Activated CD4-positive, alpha-beta T cell treated with anti-CD3 and anti-CD28 coated beads, Interleukin-2, amount 10 ng/mL, durations not matched to agents 24 days and 14 days (primary cell): ENCODE data around the gene RPN2. TPM values are rescaled to one million over a fixed set of nuclear protein-coding genes. Genes with fewer than 3 reads are reported as not detected.

Source experiments
- DNase-seq: peaks from one replicate; pipeline ENCODE4 v3.0.0; 2022
- H3K27ac Mint-ChIP-seq: one replicate; pipeline ENCODE4 v1.8.0; 2022; ENCODE audit warnings: mild to moderate bottlenecking, mixed read lengths
- H3K27me3 Mint-ChIP-seq: one replicate; pipeline ENCODE4 v1.8.0; 2022; ENCODE audit warnings: mixed read lengths
- H3K36me3 Mint-ChIP-seq: one replicate; pipeline ENCODE4 v1.8.0; 2022; ENCODE audit warnings: low read depth, mild to moderate bottlenecking, mixed read lengths
- H3K4me1 Mint-ChIP-seq: one replicate; pipeline ENCODE4 v1.8.0; 2021; ENCODE audit warnings: mixed read lengths
- H3K4me3 Mint-ChIP-seq: one replicate; pipeline ENCODE4 v1.8.0; 2022; ENCODE audit warnings: mild to moderate bottlenecking, moderate library complexity, mixed read lengths
- H3K9me3 Mint-ChIP-seq: one replicate; pipeline ENCODE4 v1.8.0; 2021; ENCODE audit warnings: mixed read lengths
- intact Hi-C: fragments of 100-400 bp; cut with micrococcal nuclease; formaldehyde crosslinking; loops from one replicate; pipeline ENCODE4 v1.15.1; 2023
- total RNA-seq: library from RNA; stranded (reverse); gene quantifications from 2 replicates; pipeline ENCODE4 v1.2.3, GENCODE V29; 2022

RPN2 gene
- total RNA-seq, 1 donor from 2014 or later: 213 TPM

- H3K27ac Mint-ChIP-seq: no peak overlapping the region
- no peak for DNase-seq
- intact Hi-C loops: no loop called here
- peaks cover 3% of the 10 kb centered on the region for H3K4me1 Mint-ChIP-seq
- no peak overlapping the region for H3K4me3 Mint-ChIP-seq
- H3K9me3 Mint-ChIP-seq: no peaks in the 10 kb centered on the region
- H3K36me3 Mint-ChIP-seq: peaks cover 56% of the 10 kb centered on the region
- no peaks in the 10 kb centered on the region for H3K27me3 Mint-ChIP-seq
Observed at GRCh38 chr20:37209661-37210314, 30.7 kb downstream of the RPN2 start.

- no peaks in the 10 kb centered on the region for H3K27me3 Mint-ChIP-seq
- no peak overlapping the region for H3K4me3 Mint-ChIP-seq
- no peak for DNase-seq
- peaks cover 51% of the 10 kb centered on the region for H3K36me3 Mint-ChIP-seq
- no peak overlapping the region for H3K27ac Mint-ChIP-seq
- intact Hi-C loops: no loop called here
- H3K4me1 Mint-ChIP-seq: peaks cover 6% of the 10 kb centered on the region
- no peaks in the 10 kb centered on the region for H3K9me3 Mint-ChIP-seq
Observed at GRCh38 chr20:37218441-37218840, 39.3 kb downstream of the RPN2 start.

- H3K4me1 Mint-ChIP-seq: peaks cover 6% of the 10 kb centered on the region
- no peak overlapping the region for H3K4me3 Mint-ChIP-seq
- intact Hi-C loops: no loop called here
- H3K9me3 Mint-ChIP-seq: no peaks in the 10 kb centered on the region
- no peak overlapping the region for H3K27ac Mint-ChIP-seq
- no peak for DNase-seq
- H3K36me3 Mint-ChIP-seq: peaks cover 51% of the 10 kb centered on the region
- H3K27me3 Mint-ChIP-seq: no peaks in the 10 kb centered on the region
Observed at GRCh38 chr20:37218976-37219375, 39.8 kb downstream of the RPN2 start.

- DNase-seq: no peak
- intact Hi-C loops: no loop called here
- no peaks in the 10 kb centered on the region for H3K9me3 Mint-ChIP-seq
- H3K36me3 Mint-ChIP-seq: peaks cover 54% of the 10 kb centered on the region
- H3K27me3 Mint-ChIP-seq: no peaks in the 10 kb centered on the region
- H3K4me3 Mint-ChIP-seq: no peak overlapping the region
- no peak overlapping the region for H3K27ac Mint-ChIP-seq
- peaks cover 3% of the 10 kb centered on the region for H3K4me1 Mint-ChIP-seq
Observed at GRCh38 chr20:37219751-37220668, 40.9 kb downstream of the RPN2 start.

GRCh38 chr20:37220731-37221130, 41.6 kb downstream of the RPN2 start:
- Mint-ChIP-seq H3K4me3 (no peak overlapping the region), H3K4me1 (peaks cover 1% of the 10 kb centered on the region), H3K27me3 (no peaks in the 10 kb centered on the region), H3K36me3 (peaks cover 57% of the 10 kb centered on the region), H3K27ac (no peak overlapping the region), H3K9me3 (no peaks in the 10 kb centered on the region)
- DNase-seq: no peak
- intact Hi-C loops: no loop called here

- Mint-ChIP-seq H3K4me3 (no peak overlapping the region), H3K27me3 (no peaks in the 10 kb centered on the region), H3K27ac (no peak overlapping the region), H3K4me1 (peaks cover 1% of the 10 kb centered on the region), H3K36me3 (peaks cover 60% of the 10 kb centered on the region), H3K9me3 (no peaks in the 10 kb centered on the region)
- intact Hi-C loops: no loop called here
- DNase-seq: no peak
Observed at GRCh38 chr20:37222086-37222485, 43.0 kb downstream of the RPN2 start.

DNA sequence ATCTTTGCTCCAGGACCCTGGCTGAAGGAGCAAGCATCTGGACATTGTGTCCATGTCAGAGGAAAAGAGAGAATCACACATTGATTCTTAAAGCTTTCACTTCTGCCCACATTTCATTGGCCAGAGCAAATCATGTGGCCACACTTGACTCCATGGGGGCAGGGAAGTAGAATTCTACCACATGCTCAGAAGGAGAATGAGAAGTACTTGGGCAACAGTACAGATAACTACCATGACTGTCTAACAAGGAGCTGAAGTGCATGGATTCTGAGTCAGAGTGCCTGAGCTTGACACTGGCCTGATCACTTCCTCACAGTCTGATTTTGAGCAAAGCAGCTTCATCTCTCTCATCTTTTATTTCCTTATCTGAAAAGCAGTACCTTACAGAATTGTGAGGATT, 43.9 kb downstream of the RPN2 start:
- no peak for DNase-seq
- Mint-ChIP-seq H3K27me3 (no peaks in the 10 kb centered on the region), H3K4me3 (no peak overlapping the region), H3K4me1 (peaks cover 1% of the 10 kb centered on the region), H3K36me3 (peaks cover 67% of the 10 kb centered on the region), H3K27ac (peak overlapping the region; percentile 11), H3K9me3 (no peaks in the 10 kb centered on the region)
- intact Hi-C loops: no loop called here

DNA sequence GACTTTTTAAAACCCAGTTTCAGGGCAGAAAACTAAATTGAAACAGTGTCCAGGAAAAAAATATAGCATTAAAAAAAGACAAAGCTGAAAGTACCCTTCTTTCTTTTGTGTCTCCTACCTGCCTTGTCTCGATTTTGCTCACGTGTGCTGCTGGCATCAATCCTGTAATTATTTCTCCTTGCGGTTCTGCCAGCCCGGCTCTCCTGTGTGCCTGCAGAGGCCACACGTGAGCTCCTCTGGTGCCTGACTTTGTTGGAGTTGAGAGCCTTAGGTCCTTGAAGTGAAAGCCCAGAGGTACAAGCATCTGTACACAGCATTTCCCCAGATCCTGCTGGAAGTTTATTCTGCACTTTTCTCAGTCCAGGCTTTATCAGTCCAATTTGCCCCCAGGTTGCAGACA, 46.0 kb downstream of the RPN2 start:
- H3K36me3 Mint-ChIP-seq: peaks cover 68% of the 10 kb centered on the region

DNA sequence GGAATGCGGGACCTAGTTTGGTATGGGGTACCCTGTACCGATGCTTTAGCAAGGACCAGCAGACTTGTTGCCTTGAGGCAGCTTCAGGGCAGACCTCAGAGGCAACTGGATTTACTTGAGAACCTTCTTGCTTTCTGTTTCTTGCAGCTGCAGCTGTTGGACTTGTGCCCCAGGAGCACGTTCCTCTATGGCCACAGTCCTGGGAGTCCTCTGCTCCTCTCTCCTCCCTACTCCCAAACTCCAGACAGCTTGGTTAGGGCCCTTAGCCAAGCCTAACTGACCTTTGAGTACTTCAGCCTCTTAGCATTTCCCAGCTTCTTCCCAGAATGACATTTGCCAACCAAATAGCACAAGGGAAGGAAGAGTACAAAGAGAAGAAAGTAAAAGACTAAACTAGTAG, 47.8 kb downstream of the RPN2 start:
- Mint-ChIP-seq H3K27ac (no peak overlapping the region), H3K4me1 (no peaks in the 10 kb centered on the region), H3K4me3 (no peak overlapping the region), H3K9me3 (no peaks in the 10 kb centered on the region), H3K36me3 (peaks cover 78% of the 10 kb centered on the region), H3K27me3 (no peaks in the 10 kb centered on the region)
- intact Hi-C loops: no loop called here
- DNase-seq: no peak

More for the DNA sequence above, 46.0 kb downstream of the RPN2 start:
- no peak for DNase-seq
- Mint-ChIP-seq H3K4me1 (no peaks in the 10 kb centered on the region), H3K4me3 (no peak overlapping the region), H3K27me3 (no peaks in the 10 kb centered on the region), H3K27ac (peak overlapping the region; percentile 18), H3K9me3 (no peaks in the 10 kb centered on the region)
- intact Hi-C loops: no loop called here

DNA sequence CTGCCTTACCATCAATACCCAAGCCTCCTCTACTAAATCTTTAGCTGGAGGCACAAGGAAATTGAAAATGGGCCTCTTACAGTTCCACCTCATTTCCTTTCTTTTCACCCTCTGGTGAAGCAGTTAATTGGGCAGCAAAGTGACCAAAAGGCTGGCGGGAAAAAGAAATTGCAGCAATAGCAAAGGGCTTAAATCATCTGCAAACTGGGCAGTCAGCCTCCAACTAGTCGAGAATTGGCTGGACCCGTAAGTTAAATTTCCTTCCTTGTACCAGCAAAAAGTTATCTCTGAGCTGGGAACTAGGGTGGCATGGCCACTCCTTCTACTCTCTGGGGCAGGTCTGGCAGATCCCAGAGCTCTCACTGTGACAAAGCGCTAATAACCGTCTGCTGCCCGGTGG, 49.0 kb downstream of the RPN2 start:
- H3K4me3 Mint-ChIP-seq: no peak overlapping the region
- no peak overlapping the region for H3K27ac Mint-ChIP-seq
- no peaks in the 10 kb centered on the region for H3K27me3 Mint-ChIP-seq
- intact Hi-C loops: no loop called here
- H3K9me3 Mint-ChIP-seq: no peaks in the 10 kb centered on the region
- H3K36me3 Mint-ChIP-seq: peaks cover 84% of the 10 kb centered on the region
- H3K4me1 Mint-ChIP-seq: no peaks in the 10 kb centered on the region
- DNase-seq: no peak

DNA sequence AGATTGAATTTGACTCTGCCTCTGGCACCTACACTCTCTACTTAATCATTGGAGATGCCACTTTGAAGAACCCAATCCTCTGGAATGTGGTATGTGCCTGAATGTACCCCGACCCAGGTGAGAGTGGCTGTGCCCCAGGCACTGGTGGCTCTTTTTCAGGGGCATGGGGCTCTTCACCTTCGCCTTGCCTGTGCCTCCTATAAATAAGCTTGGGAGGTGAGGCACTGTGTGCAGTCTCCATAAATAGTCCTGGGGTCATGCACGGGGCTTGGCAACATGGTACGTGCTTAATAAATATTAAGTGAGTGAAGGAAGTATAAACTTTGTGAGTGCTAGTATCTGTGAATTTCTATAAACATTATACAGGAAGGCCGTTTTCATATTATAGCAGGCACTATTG, 49.5 kb downstream of the RPN2 start:
- Mint-ChIP-seq H3K4me3 (no peak overlapping the region), H3K9me3 (no peaks in the 10 kb centered on the region), H3K4me1 (no peaks in the 10 kb centered on the region), H3K36me3 (peaks cover 82% of the 10 kb centered on the region), H3K27ac (no peak overlapping the region), H3K27me3 (no peaks in the 10 kb centered on the region)
- no peak for DNase-seq
- intact Hi-C loops: no loop called here

- Mint-ChIP-seq H3K4me3 (no peak overlapping the region), H3K9me3 (no peaks in the 10 kb centered on the region), H3K36me3 (peaks cover 83% of the 10 kb centered on the region), H3K27ac (no peak overlapping the region), H3K27me3 (no peaks in the 10 kb centered on the region), H3K4me1 (no peaks in the 10 kb centered on the region)
- DNase-seq: no peak
- intact Hi-C loops: no loop called here
Observed at GRCh38 chr20:37229357-37229756, 50.2 kb downstream of the RPN2 start.

GRCh38 chr20:37230200-37230599, 51.1 kb downstream of the RPN2 start:
- no peaks in the 10 kb centered on the region for H3K4me1 Mint-ChIP-seq
- intact Hi-C loops: no loop called here
- peaks cover 83% of the 10 kb centered on the region for H3K36me3 Mint-ChIP-seq
- no peak overlapping the region for H3K4me3 Mint-ChIP-seq
- no peaks in the 10 kb centered on the region for H3K27me3 Mint-ChIP-seq
- no peak overlapping the region for H3K27ac Mint-ChIP-seq
- no peaks in the 10 kb centered on the region for H3K9me3 Mint-ChIP-seq
- DNase-seq: no peak

DNA sequence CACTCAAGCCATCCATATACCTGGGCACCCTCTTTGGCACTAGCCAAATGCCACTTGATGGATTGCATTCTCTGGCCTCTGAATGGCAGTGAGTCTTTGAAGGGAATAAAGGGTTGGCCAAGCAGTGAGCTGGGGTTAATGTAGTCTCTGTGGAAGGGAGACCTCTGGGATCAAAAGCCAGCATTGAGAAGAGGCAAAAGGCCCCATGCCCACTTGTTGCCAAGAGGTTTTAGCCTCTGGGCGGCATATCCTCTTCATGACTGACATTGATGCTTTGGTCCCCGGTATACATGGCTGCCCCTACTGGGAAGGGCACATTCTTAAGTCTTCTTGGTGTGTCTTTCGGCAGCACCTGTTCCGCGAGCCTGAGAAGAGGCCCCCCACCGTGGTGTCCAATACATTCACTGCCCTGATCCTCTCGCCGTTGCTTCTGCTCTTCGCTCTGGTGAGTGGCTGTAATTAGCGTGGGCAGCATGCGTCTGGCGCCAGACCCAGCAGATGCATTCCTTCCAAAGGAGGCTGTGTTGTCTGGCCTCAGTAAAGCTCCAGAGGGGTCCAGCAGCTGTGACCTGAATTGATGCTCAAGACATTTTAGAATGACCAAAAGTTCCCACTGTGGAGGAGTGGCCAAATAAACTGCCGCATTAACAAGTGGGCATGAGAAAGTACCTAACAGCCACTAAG, 53.0 kb downstream of the RPN2 start:
- H3K27me3 Mint-ChIP-seq: no peaks in the 10 kb centered on the region
- no peak for DNase-seq
- H3K4me3 Mint-ChIP-seq: no peak overlapping the region
- no peaks in the 10 kb centered on the region for H3K9me3 Mint-ChIP-seq
- peaks cover 84% of the 10 kb centered on the region for H3K36me3 Mint-ChIP-seq
- H3K4me1 Mint-ChIP-seq: no peaks in the 10 kb centered on the region
- H3K27ac Mint-ChIP-seq: no peak overlapping the region
- intact Hi-C loops: no loop called here
